Esophagus squamous epithelium (tissue), 4 donors: ENCODE data around the gene CITED1.
"Not testable (repeated sequence)": the region's sequence is repeated elsewhere in the genome, so short reads cannot be mapped to it uniquely, and the experiment has no call there.

Source experiments
- CTCF ChIP-seq, 6 experiments: fragments of 450-650 bp in 4 of 6; fragments of 200-600 bp in 2 of 6; sonication (generic) in 2 of 6; IDR thresholded peaks; one replicate each; pipeline ENCODE4 v1.5.1; 2016 to 2019; ENCODE audit warnings: antibody characterized with exemption in 6 of 6, mild to moderate bottlenecking in 4 of 6, moderate library complexity in 4 of 6
- POLR2A ChIP-seq, 4 donors: fragments of 450-650 bp; IDR thresholded peaks; one replicate each; pipeline ENCODE4 v1.6.1; 2017; ENCODE audit warnings: antibody characterized with exemption in 4 of 4, mild to moderate bottlenecking in 4 of 4, moderate library complexity in 3 of 4

- not testable (repeated sequence) for TF ChIP-seq CTCF, POLR2A (IDR thresholded peaks at IDR 0.05)
These were observed 13.9 kb upstream of the CITED1 start for GRCh38 chrX:72319651-72320050.
